WTC11 (cell line): ENCODE data around the gene SNRPD3. TPM values are rescaled to one million over a fixed set of nuclear protein-coding genes. Genes with fewer than 3 reads are reported as not detected.

Experiments used
- ATAC-seq: fragments of 200-7000 bp; cut with Tn5 transposase; 2 replicates; pipeline ENCODE4 v1.10.0; 2021; ENCODE audit warnings: mild to moderate bottlenecking, moderate library complexity
- CTCF ChIA-PET: fragments of 300-600 bp; sonication (Branson Sonifier 250); formaldehyde crosslinking; loops from one replicate; lab custom pipeline; 2021; ENCODE audit warnings: antibody characterized with exemption; lab: Charles Lee
- POLR2A ChIA-PET: fragments of 350-600 bp; sonication (Branson Sonifier 250); formaldehyde crosslinking; loops from one replicate; lab custom pipeline; 2021; ENCODE audit warnings: antibody characterized with exemption; lab: Charles Lee
- DNase-seq: peaks from one replicate; pipeline ENCODE4 v3.0.0; 2021; ENCODE audit warnings: low spot score
- H3K27ac Mint-ChIP-seq: 2 replicates; pipeline ENCODE4 v1.8.0; 2021; ENCODE audit warnings: mixed read lengths
- H3K27me3 Mint-ChIP-seq: 2 replicates; pipeline ENCODE4 v1.8.0; 2021; ENCODE audit warnings: low read depth, mild to moderate bottlenecking, moderate library complexity, mixed read lengths
- H3K36me3 Mint-ChIP-seq: 2 replicates; pipeline ENCODE4 v1.8.0; 2021; ENCODE audit warnings: mixed read lengths
- H3K4me1 Mint-ChIP-seq: 2 replicates; pipeline ENCODE4 v1.8.0; 2022; ENCODE audit warnings: mixed read lengths
- H3K4me3 Mint-ChIP-seq: 2 replicates; pipeline ENCODE4 v1.8.0; 2021; ENCODE audit warnings: mild to moderate bottlenecking, moderate library complexity, mixed read lengths
- H3K9me3 Mint-ChIP-seq: 2 replicates; pipeline ENCODE4 v1.8.0; 2021; ENCODE audit warnings: mixed read lengths
- ATF3 ChIP-seq: sonication (generic); formaldehyde crosslinking; conservative IDR thresholded peaks from 2 replicates; pipeline ENCODE4 v1.8.1; 2022; ENCODE audit warnings: mild to moderate bottlenecking, missing genetic modification reagents
- CDX4 ChIP-seq: fragments of 250-450 bp; sonication (Bioruptor Pico); IDR thresholded peaks from 2 replicates; pipeline ENCODE4 v1.9.0; 2021; ENCODE audit warnings: moderate library complexity, mild to moderate bottlenecking, inconsistent platforms, borderline replicate concordance
- CREM ChIP-seq: sonication (generic); formaldehyde crosslinking; IDR thresholded peaks from 2 replicates; pipeline ENCODE4 v1.8.1; 2022; ENCODE audit warnings: mild to moderate bottlenecking, missing genetic modification reagents, moderate library complexity
- ESRRA ChIP-seq: sonication (generic); formaldehyde crosslinking; IDR thresholded peaks from 2 replicates; pipeline ENCODE4 v1.8.1; 2022; ENCODE audit warnings: mild to moderate bottlenecking, missing genetic modification reagents, borderline replicate concordance
- FOXJ3 ChIP-seq: sonication (generic); formaldehyde crosslinking; IDR thresholded peaks from 2 replicates; pipeline ENCODE4 v1.9.0; 2021; ENCODE audit warnings: missing genetic modification reagents, mild to moderate bottlenecking, borderline replicate concordance
- FOXP4 ChIP-seq: sonication (generic); formaldehyde crosslinking; IDR thresholded peaks from 2 replicates; pipeline ENCODE4 v1.8.0; 2022; ENCODE audit warnings: mild to moderate bottlenecking, missing genetic modification reagents
- HMGA2 ChIP-seq: fragments of 250-450 bp; sonication (Bioruptor Pico); IDR thresholded peaks from 2 replicates; pipeline ENCODE4 v1.4.0; 2021; ENCODE audit warnings: mild to moderate bottlenecking, moderate library complexity
- HMGXB4 ChIP-seq: sonication (generic); formaldehyde crosslinking; IDR thresholded peaks from 2 replicates; pipeline ENCODE4 v1.8.1; 2023; ENCODE audit warnings: mild to moderate bottlenecking, moderate library complexity, missing genetic modification reagents
- JAZF1 ChIP-seq: fragments of 250-450 bp; sonication (Bioruptor Pico); IDR thresholded peaks from 2 replicates; pipeline ENCODE4 v1.9.0; 2021; ENCODE audit warnings: moderate library complexity, mild to moderate bottlenecking, inconsistent platforms
- NFATC4 ChIP-seq: fragments of 250-450 bp; sonication (Bioruptor Pico); IDR thresholded peaks from 2 replicates; pipeline ENCODE4 v1.9.0; 2021; ENCODE audit warnings: mild to moderate bottlenecking
- NFE2L1 ChIP-seq: sonication (generic); formaldehyde crosslinking; IDR thresholded peaks from 2 replicates; pipeline ENCODE4 v1.8.1; 2023; ENCODE audit warnings: missing genetic modification reagents
- NR1H2 ChIP-seq: sonication (generic); formaldehyde crosslinking; IDR thresholded peaks from 2 replicates; pipeline ENCODE4 v1.9.0; 2021; ENCODE audit warnings: mild to moderate bottlenecking, moderate library complexity, missing genetic modification reagents
- NR3C1 ChIP-seq: sonication (generic); formaldehyde crosslinking; conservative IDR thresholded peaks from 2 replicates; pipeline ENCODE4 v1.8.1; 2023; ENCODE audit warnings: low read depth, mild to moderate bottlenecking, missing genetic modification reagents
- OVOL2 ChIP-seq: fragments of 250-450 bp; sonication (Bioruptor Pico); IDR thresholded peaks from 2 replicates; pipeline ENCODE4 v1.9.0; 2021; ENCODE audit warnings: mild to moderate bottlenecking, borderline replicate concordance
- STAT6 ChIP-seq: sonication (generic); formaldehyde crosslinking; conservative IDR thresholded peaks from 2 replicates; pipeline ENCODE4 v1.8.1; 2023; ENCODE audit warnings: mild to moderate bottlenecking, low read depth, missing genetic modification reagents, moderate library complexity
- ZNF416 ChIP-seq: fragments of 250-450 bp; sonication (Bioruptor Pico); IDR thresholded peaks from 2 replicates; pipeline ENCODE4 v1.9.0; 2021; ENCODE audit warnings: mild to moderate bottlenecking, inconsistent platforms
- total RNA-seq: library from RNA; stranded (reverse); gene quantifications from 3 replicates; pipeline ENCODE4 v1.2.3, GENCODE V29; 2021
- TF ChIP-seq, protein P1 (sequence below): sonication (generic); formaldehyde crosslinking; IDR thresholded peaks from 2 replicates; pipeline ENCODE4 v1.8.1; 2022; ENCODE audit warnings: low read depth, missing genetic modification reagents, borderline replicate concordance
- TF ChIP-seq, protein P2 (sequence below): sonication (generic); formaldehyde crosslinking; IDR thresholded peaks from 2 replicates; pipeline ENCODE4 v1.8.1; 2022; ENCODE audit warnings: mild to moderate bottlenecking, missing genetic modification reagents, moderate library complexity, borderline replicate concordance
- TF ChIP-seq, protein P3 (sequence below): sonication (generic); formaldehyde crosslinking; IDR thresholded peaks from 2 replicates; pipeline ENCODE4 v1.8.1; 2022; ENCODE audit warnings: mild to moderate bottlenecking, moderate library complexity, missing genetic modification reagents
- TF ChIP-seq, protein P4 (sequence below): fragments of 250-450 bp; sonication (Bioruptor Pico); IDR thresholded peaks from 2 replicates; pipeline ENCODE4 v1.9.0; 2021; ENCODE audit warnings: mild to moderate bottlenecking, borderline replicate concordance

Gene SNRPD3
- total RNA-seq, 1 experiment from 2014 or later, result 198 TPM

GRCh38 chr22:24535348-24535747, 20.5 kb upstream of the SNRPD3 start (continued):
- TF ChIP-seq HMGXB4 (CRISPR knock-in tag) (no peak), OVOL2 (CRISPR knock-in tag) (no peak), HMGA2 (CRISPR knock-in tag) (no peak), ATF3 (CRISPR knock-in tag) (no peak)
- TF ChIP-seq, protein P1, sequence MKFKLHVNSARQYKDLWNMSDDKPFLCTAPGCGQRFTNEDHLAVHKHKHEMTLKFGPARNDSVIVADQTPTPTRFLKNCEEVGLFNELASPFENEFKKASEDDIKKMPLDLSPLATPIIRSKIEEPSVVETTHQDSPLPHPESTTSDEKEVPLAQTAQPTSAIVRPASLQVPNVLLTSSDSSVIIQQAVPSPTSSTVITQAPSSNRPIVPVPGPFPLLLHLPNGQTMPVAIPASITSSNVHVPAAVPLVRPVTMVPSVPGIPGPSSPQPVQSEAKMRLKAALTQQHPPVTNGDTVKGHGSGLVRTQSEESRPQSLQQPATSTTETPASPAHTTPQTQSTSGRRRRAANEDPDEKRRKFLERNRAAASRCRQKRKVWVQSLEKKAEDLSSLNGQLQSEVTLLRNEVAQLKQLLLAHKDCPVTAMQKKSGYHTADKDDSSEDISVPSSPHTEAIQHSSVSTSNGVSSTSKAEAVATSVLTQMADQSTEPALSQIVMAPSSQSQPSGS (CRISPR knock-in tag), result no peak

GRCh38 chr22:24536089-24536488, 19.7 kb upstream of the SNRPD3 start:
- no peak overlapping the region for H3K27ac Mint-ChIP-seq
- TF ChIP-seq NR3C1 (CRISPR knock-in tag) (no peak), ESRRA (CRISPR knock-in tag) (no peak), NR1H2 (CRISPR knock-in tag) (no peak), NFE2L1 (no peak), JAZF1 (CRISPR knock-in tag) (no peak), FOXP4 (CRISPR knock-in tag) (no peak), STAT6 (CRISPR knock-in tag) (no peak), FOXJ3 (CRISPR knock-in tag) (no peak), CDX4 (CRISPR knock-in tag) (no peak), CREM (CRISPR knock-in tag) (no peak), ZNF416 (CRISPR knock-in tag) (no peak), NFATC4 (no peak)
- TF ChIP-seq, protein P2, sequence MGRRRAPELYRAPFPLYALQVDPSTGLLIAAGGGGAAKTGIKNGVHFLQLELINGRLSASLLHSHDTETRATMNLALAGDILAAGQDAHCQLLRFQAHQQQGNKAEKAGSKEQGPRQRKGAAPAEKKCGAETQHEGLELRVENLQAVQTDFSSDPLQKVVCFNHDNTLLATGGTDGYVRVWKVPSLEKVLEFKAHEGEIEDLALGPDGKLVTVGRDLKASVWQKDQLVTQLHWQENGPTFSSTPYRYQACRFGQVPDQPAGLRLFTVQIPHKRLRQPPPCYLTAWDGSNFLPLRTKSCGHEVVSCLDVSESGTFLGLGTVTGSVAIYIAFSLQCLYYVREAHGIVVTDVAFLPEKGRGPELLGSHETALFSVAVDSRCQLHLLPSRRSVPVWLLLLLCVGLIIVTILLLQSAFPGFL (CRISPR knock-in tag), result no peak
- TF ChIP-seq, protein P3, sequence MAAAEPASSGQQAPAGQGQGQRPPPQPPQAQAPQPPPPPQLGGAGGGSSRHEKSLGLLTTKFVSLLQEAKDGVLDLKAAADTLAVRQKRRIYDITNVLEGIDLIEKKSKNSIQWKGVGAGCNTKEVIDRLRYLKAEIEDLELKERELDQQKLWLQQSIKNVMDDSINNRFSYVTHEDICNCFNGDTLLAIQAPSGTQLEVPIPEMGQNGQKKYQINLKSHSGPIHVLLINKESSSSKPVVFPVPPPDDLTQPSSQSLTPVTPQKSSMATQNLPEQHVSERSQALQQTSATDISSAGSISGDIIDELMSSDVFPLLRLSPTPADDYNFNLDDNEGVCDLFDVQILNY (CRISPR knock-in tag), result no peak
- TF ChIP-seq, protein P4, sequence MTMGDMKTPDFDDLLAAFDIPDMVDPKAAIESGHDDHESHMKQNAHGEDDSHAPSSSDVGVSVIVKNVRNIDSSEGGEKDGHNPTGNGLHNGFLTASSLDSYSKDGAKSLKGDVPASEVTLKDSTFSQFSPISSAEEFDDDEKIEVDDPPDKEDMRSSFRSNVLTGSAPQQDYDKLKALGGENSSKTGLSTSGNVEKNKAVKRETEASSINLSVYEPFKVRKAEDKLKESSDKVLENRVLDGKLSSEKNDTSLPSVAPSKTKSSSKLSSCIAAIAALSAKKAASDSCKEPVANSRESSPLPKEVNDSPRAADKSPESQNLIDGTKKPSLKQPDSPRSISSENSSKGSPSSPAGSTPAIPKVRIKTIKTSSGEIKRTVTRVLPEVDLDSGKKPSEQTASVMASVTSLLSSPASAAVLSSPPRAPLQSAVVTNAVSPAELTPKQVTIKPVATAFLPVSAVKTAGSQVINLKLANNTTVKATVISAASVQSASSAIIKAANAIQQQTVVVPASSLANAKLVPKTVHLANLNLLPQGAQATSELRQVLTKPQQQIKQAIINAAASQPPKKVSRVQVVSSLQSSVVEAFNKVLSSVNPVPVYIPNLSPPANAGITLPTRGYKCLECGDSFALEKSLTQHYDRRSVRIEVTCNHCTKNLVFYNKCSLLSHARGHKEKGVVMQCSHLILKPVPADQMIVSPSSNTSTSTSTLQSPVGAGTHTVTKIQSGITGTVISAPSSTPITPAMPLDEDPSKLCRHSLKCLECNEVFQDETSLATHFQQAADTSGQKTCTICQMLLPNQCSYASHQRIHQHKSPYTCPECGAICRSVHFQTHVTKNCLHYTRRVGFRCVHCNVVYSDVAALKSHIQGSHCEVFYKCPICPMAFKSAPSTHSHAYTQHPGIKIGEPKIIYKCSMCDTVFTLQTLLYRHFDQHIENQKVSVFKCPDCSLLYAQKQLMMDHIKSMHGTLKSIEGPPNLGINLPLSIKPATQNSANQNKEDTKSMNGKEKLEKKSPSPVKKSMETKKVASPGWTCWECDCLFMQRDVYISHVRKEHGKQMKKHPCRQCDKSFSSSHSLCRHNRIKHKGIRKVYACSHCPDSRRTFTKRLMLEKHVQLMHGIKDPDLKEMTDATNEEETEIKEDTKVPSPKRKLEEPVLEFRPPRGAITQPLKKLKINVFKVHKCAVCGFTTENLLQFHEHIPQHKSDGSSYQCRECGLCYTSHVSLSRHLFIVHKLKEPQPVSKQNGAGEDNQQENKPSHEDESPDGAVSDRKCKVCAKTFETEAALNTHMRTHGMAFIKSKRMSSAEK (CRISPR knock-in tag), result no peak
- H3K27me3 Mint-ChIP-seq, result no peaks in the 10 kb centered on the region; the same call in 1 of the 2 replicates
- H3K4me3 Mint-ChIP-seq, result no peak overlapping the region
- no peaks in the 10 kb centered on the region for H3K9me3 Mint-ChIP-seq
- DNase-seq, result no peak
- POLR2A ChIA-PET, result interaction anchor here (0.7 kb wide), 1 partner anchor 35 kb away, joined by 5 read pairs; no protein-coding TSS in a partner anchor
- H3K36me3 Mint-ChIP-seq, result peaks cover 9% of the 10 kb centered on the region; the same call in 1 of the 2 replicates
- no peaks in the 10 kb centered on the region for H3K4me1 Mint-ChIP-seq
- no peak for ATAC-seq
- CTCF ChIA-PET, result no interaction called here
